Measurements from ENCODE around the gene PPP1R9A.

DNA sequence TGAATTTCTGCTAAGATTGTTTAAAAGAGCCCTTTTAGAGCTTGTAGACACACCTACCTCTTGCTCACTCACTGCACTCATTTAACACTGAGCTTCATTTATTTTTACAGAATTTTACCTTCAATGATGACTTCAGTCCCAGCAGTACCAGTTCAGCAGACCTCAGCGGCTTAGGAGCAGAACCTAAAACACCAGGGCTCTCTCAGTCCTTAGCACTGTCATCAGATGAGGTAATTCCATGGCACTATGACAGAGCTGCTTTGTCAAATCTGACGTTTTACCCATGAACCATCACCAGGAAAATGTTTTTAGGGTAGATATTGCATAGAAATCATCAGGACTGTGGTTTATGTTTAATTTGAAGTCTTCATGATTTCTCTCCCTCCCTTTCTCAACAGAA lies 378.7 kb downstream of the PPP1R9A start:
- TF ChIP-seq, protein P1, sequence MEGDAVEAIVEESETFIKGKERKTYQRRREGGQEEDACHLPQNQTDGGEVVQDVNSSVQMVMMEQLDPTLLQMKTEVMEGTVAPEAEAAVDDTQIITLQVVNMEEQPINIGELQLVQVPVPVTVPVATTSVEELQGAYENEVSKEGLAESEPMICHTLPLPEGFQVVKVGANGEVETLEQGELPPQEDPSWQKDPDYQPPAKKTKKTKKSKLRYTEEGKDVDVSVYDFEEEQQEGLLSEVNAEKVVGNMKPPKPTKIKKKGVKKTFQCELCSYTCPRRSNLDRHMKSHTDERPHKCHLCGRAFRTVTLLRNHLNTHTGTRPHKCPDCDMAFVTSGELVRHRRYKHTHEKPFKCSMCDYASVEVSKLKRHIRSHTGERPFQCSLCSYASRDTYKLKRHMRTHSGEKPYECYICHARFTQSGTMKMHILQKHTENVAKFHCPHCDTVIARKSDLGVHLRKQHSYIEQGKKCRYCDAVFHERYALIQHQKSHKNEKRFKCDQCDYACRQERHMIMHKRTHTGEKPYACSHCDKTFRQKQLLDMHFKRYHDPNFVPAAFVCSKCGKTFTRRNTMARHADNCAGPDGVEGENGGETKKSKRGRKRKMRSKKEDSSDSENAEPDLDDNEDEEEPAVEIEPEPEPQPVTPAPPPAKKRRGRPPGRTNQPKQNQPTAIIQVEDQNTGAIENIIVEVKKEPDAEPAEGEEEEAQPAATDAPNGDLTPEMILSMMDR (IDR thresholded peaks at IDR 0.05), result no peak
- no peak for TF ChIP-seq POLR2A (IDR thresholded peaks at IDR 0.05)
